ENCODE data around the gene RNASE2. TPM values are rescaled to one million over a fixed set of nuclear protein-coding genes. Genes with fewer than 3 reads are reported as not detected.
"Not testable (repeated sequence)": the region's sequence is repeated elsewhere in the genome, so short reads cannot be mapped to it uniquely, and the experiment has no call there.

RNASE2 gene
- not detected for total RNA-seq

- peaks cover 24% of the 10 kb centered on the region for H3K4me1 Mint-ChIP-seq
These were observed at the start of gene RNASE2 for GRCh38 chr14:20954736-20955537. RNASE2 (plus strand) TSS chr14:20955487; CDS start chr14:20955772, 285 bp downstream.

GRCh38 chr14:20905676-20906075, 49.6 kb upstream of the RNASE2 start:
- Mint-ChIP-seq H3K27ac (no peak overlapping the region), H3K36me3 (no peaks in the 10 kb centered on the region), H3K9me3 (ENCODE audit: low read depth) (no peaks in the 10 kb centered on the region), H3K4me1 (no peaks in the 10 kb centered on the region), H3K27me3 (peaks cover 11% of the 10 kb centered on the region), H3K4me3 (no peak overlapping the region)
- ATAC-seq (no peak), DNase-seq (no peak)
- CTCF ChIA-PET, result interaction anchor here (1.3 kb wide), 1 partner anchor 65 kb away, joined by 5 read pairs; no protein-coding TSS in a partner anchor

More at GRCh38 chr14:20954736-20955537, at the start of gene RNASE2:
- H3K36me3 Mint-ChIP-seq; DNase-seq; H3K9me3 Mint-ChIP-seq (ENCODE audit: low read depth); H3K27ac Mint-ChIP-seq; H3K4me3 Mint-ChIP-seq; ATAC-seq: not testable (repeated sequence)
- CTCF ChIA-PET, result interaction anchor here (2.9 kb wide), 1 partner anchor 16 kb away, joined by 12 read pairs; no protein-coding TSS in a partner anchor
- H3K27me3 Mint-ChIP-seq, result peaks cover 40% of the 10 kb centered on the region

DNA sequence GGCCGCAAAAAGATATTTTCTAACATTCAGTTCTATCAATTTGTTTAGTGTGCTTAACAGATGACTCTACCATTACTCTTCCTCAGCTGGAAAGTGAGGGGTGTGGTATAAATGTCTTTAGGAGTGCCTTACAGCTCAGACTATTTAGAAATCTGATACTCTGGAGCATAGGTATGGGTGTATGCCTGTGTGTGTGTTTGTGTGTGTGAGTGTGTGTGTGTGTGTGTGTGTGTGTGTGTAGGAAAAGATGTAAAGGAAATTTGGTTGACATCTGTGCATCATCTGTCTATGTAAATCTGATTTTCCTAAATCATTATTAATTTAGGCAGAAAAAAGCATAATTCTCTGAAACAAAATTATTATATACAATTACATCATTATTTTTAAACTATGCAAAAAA, 48.1 kb upstream of the RNASE2 start:
- H3K36me3 Mint-ChIP-seq, result no peaks in the 10 kb centered on the region
- DNase-seq (no peak), ATAC-seq (no peak)
- no peak overlapping the region for H3K4me3 Mint-ChIP-seq
- CTCF ChIA-PET, result interaction anchor here (0.8 kb wide), 1 partner anchor 46 kb away, joined by 3 read pairs; no protein-coding TSS in a partner anchor
- H3K9me3 Mint-ChIP-seq (ENCODE audit: low read depth), result no peaks in the 10 kb centered on the region
- H3K27ac Mint-ChIP-seq, result no peak overlapping the region
- no peaks in the 10 kb centered on the region for H3K4me1 Mint-ChIP-seq
- peaks cover 16% of the 10 kb centered on the region for H3K27me3 Mint-ChIP-seq

- H3K9me3 Mint-ChIP-seq (ENCODE audit: low read depth); CTCF ChIA-PET; H3K4me1 Mint-ChIP-seq; H3K27ac Mint-ChIP-seq; ATAC-seq; H3K36me3 Mint-ChIP-seq; DNase-seq; H3K4me3 Mint-ChIP-seq: not testable (repeated sequence)
- H3K27me3 Mint-ChIP-seq, result peaks cover 14% of the 10 kb centered on the region
These were observed 44.5 kb upstream of the RNASE2 start for GRCh38 chr14:20910822-20911221.

- H3K36me3 Mint-ChIP-seq; H3K4me1 Mint-ChIP-seq; H3K9me3 Mint-ChIP-seq (ENCODE audit: low read depth); DNase-seq; H3K27ac Mint-ChIP-seq; CTCF ChIA-PET; ATAC-seq; H3K4me3 Mint-ChIP-seq: not testable (repeated sequence)
- H3K27me3 Mint-ChIP-seq, result peaks cover 39% of the 10 kb centered on the region
These were observed 36.1 kb upstream of the RNASE2 start for GRCh38 chr14:20919038-20919756.

- CTCF ChIA-PET, DNase-seq: not testable (repeated sequence)
- peaks cover 32% of the 10 kb centered on the region for H3K27me3 Mint-ChIP-seq
These were observed 31.5 kb upstream of the RNASE2 start for GRCh38 chr14:20923766-20924297.

GRCh38 chr14:20934148-20934762, 21.0 kb upstream of the RNASE2 start:
- DNase-seq (peak; percentile 53), ATAC-seq (no peak)
- CTCF ChIA-PET, result interaction anchor here (2.8 kb wide), 1 partner anchor 37 kb away, joined by 9 read pairs; no protein-coding TSS in a partner anchor
- Mint-ChIP-seq H3K36me3 (no peaks in the 10 kb centered on the region), H3K27ac (no peak overlapping the region), H3K9me3 (ENCODE audit: low read depth) (no peaks in the 10 kb centered on the region), H3K27me3 (peaks cover 9% of the 10 kb centered on the region), H3K4me3 (no peak overlapping the region), H3K4me1 (no peaks in the 10 kb centered on the region)

More at GRCh38 chr14:20923766-20924297, 31.5 kb upstream of the RNASE2 start:
- H3K4me1 Mint-ChIP-seq; H3K36me3 Mint-ChIP-seq; ATAC-seq; H3K9me3 Mint-ChIP-seq (ENCODE audit: low read depth); H3K4me3 Mint-ChIP-seq; H3K27ac Mint-ChIP-seq: not testable (repeated sequence)

DNA sequence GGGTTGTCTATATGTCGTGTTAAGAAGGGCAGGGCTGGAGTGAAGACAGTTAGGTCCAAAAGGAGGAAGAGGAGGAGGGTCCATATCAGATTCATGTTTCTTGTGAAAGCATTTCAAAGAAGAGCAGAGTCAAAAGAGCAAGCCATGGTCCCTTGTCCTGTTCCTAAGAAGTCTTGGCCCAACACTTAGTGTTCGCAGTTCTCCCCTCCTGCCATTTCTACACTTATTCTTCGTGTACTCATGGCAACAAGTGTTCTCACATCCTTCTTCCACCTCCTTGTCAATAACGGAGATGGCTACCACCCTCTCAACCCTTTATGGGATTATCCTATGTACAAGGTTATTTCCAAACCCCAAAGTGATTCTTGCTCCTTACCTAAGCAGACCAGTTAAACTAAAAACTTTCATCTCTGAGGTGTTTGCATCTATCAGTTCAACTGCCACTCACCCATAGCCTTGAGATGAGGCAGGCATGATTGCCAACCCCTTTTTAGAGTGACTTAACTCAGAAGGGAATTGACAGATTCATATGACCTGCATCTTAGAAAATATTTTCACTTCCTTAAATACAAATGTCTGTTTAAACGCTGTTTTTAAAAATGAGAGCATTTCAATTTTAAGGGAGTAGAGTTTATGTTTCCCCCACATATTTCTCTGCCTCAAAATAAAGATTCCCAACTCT, 19.8 kb upstream of the RNASE2 start:
- H3K4me1 Mint-ChIP-seq, result no peaks in the 10 kb centered on the region
- peaks cover 9% of the 10 kb centered on the region for H3K27me3 Mint-ChIP-seq
- DNase-seq (no peak), ATAC-seq (no peak)
- H3K9me3 Mint-ChIP-seq (ENCODE audit: low read depth), result no peaks in the 10 kb centered on the region
- CTCF ChIA-PET, result interaction anchor here (1.3 kb wide), 1 partner anchor 35 kb away, joined by 3 read pairs; no protein-coding TSS in a partner anchor
- no peaks in the 10 kb centered on the region for H3K36me3 Mint-ChIP-seq
- no peak overlapping the region for H3K27ac Mint-ChIP-seq
- H3K4me3 Mint-ChIP-seq, result no peak overlapping the region

- H3K9me3 Mint-ChIP-seq (ENCODE audit: low read depth); DNase-seq; CTCF ChIA-PET; H3K36me3 Mint-ChIP-seq; H3K4me1 Mint-ChIP-seq; H3K27ac Mint-ChIP-seq; H3K4me3 Mint-ChIP-seq; ATAC-seq: not testable (repeated sequence)
- peaks cover 33% of the 10 kb centered on the region for H3K27me3 Mint-ChIP-seq
These were observed 10.1 kb upstream of the RNASE2 start for GRCh38 chr14:20945146-20945545.

DNA sequence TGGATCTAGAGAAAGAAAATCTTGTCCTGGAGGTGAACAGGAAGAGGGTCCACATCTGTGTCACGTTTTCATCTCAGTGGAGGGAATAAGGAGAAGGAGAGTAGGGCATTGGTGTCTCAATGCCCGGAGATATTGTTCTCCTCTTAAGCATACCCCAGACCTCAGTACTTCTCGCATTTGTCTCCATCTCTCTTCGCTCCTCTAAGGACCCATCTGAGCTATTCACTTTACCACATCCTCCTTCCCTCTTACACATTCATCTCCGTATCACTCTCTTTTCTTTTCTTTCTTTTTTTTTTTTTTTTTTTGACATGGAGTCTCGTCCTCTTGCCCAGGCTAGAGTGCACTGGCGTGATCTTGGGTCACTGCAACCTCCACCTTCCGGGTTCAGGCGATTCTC, 8.6 kb upstream of the RNASE2 start:
- DNase-seq; H3K27ac Mint-ChIP-seq; CTCF ChIA-PET; H3K4me1 Mint-ChIP-seq; H3K36me3 Mint-ChIP-seq; H3K4me3 Mint-ChIP-seq; H3K9me3 Mint-ChIP-seq (ENCODE audit: low read depth): not testable (repeated sequence)
- peaks cover 28% of the 10 kb centered on the region for H3K27me3 Mint-ChIP-seq
- peak; percentile 27 for ATAC-seq

DNA sequence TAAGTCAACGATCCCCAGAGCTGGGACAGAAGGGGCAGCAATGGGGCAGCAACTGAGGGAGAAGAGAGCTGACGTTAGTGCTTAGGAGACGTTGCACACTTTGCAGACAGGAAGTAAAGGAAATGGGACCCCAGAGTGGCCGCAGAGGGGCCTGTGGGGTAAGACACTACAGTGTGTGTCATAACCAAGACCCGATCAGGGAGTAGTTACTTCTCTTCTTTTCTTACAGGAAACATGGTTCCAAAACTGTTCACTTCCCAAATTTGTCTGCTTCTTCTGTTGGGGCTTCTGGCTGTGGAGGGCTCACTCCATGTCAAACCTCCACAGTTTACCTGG, 219 bp downstream of the RNASE2 start:
- CTCF ChIA-PET, result interaction anchor here (2.9 kb wide), 1 partner anchor 15 kb away, joined by 12 read pairs; no protein-coding TSS in a partner anchor
- not testable (repeated sequence) for H3K9me3 Mint-ChIP-seq (ENCODE audit: low read depth); ATAC-seq; H3K36me3 Mint-ChIP-seq; H3K4me3 Mint-ChIP-seq; H3K27ac Mint-ChIP-seq; DNase-seq
- Mint-ChIP-seq H3K27me3 (peaks cover 35% of the 10 kb centered on the region), H3K4me1 (peaks cover 28% of the 10 kb centered on the region)

DNA sequence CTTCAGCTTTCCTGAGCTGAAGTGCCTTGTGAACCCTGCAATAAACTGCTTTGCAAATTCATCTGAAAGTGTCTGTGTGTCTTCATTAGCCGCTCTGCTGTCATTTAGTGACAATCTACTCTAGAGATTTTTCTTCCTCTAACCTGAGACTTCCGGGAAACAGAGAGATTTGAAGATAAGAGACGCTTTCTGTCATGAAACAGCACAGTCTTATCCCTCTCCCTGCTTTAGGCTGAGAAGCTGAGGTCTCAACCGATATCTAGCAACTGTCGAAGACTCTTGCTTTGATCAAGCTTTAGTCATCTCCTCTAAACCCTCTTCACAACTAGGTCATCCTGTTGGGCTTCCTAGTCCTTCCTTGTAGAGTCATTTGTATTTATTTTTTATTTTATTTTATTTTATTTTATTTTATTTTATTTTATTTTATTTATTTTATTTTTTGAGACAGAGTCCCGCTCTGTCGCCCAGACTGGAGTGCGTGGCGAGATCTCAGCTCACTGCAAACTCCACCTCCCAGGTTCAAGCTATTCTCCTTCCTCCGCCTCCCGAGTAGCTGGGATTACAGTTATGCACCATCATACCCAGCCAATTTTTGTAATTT, 1.2 kb downstream of the RNASE2 start:
- H3K4me3 Mint-ChIP-seq, result no peak overlapping the region

More for the DNA sequence above, 1.2 kb downstream of the RNASE2 start:
- Mint-ChIP-seq H3K36me3 (no peaks in the 10 kb centered on the region), H3K9me3 (ENCODE audit: low read depth) (no peaks in the 10 kb centered on the region), H3K27me3 (peaks cover 35% of the 10 kb centered on the region), H3K4me1 (peaks cover 35% of the 10 kb centered on the region), H3K27ac (no peak overlapping the region)
- CTCF ChIA-PET, result interaction anchor here (2.9 kb wide), 1 partner anchor 15 kb away, joined by 12 read pairs; no protein-coding TSS in a partner anchor
- ATAC-seq, result peak; percentile 34
- no peak for DNase-seq
